NCI-H510A treated with DMSO at 0.1 percent for 48 hours (cell line): ENCODE results near the gene MKNK2.
"Not testable (repeated sequence)": the region's sequence is repeated elsewhere in the genome, so short reads cannot be mapped to it uniquely, and the experiment has no call there.

Experiments used
- DNase-seq: peaks from one replicate; lab custom pipeline; 2025; lab: John Stamatoyannopoulos, UW

MKNK2 gene

DNA sequence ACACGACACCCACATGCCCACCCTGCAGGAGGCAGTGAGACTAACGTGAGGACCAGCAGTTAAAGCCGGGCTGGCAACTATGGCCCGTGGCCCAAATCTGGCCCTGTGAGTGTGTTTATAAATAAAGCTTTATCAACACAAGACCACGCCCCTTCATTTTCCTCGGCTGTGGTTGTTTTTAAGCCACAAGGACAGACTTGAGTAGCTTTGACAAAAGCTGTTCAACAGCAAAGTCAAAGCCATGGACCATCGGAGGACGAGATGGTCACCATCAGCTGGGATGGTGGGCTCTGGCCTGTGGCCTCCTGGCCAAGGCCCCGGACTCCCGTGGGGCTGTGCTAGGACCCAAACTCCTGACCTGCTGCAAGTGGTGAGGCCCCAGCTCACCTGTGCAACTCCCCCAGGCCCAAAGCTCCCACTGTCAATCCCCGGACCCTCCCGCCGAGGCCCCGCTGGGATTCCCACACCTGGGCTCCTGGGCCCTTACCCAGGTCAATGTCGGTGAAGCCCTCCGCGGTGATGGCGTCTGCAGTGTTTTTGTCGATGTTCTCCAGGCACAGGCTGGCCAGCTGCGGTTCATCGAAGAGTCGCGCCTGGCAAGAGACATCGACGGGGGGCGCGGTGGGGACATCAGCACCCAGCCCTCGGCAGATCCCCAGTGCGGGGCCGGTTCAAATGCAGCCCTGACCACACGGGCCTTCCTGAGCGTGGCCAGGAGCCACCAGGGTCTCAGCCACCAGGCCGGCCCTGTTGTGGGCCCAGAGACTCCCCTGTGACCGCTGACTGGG lies 60.6 kb downstream of the MKNK2 start:
- DNase-seq: no peak

DNA sequence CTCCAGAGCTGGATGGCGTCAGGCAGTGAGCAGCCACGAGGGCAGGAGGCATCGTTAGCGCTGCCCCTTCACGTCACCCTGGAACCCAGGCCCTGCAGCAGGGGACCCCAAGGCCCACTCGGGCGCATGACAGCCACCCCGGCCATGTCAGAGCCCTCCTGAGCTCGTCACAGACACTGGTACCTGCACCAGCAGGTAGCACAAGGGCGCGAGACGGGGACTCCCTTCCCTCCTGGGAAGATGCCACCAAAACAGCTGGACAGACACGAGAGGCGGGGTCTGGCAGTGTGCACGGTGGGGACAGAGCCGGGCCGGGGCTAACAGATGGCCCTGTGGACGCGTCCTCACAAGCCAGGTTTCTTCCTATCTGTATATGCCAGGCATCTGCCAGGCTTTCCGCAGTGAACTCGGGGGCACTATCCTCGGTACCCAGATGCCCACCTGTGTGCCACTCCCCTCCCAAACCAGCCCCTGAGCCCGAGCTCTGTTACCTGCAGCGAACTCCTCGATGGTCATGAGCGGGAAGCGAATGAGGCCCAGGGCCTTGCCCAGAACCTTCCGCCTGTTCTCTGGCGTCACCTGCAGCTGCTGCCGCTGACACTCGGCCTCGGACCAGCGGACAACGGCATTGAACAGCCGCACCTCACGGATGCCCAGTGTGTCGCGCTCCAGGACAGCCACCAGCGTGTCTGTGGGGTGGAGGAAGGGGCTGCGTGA lies 61.4 kb downstream of the MKNK2 start:
- DNase-seq: no peak

DNA sequence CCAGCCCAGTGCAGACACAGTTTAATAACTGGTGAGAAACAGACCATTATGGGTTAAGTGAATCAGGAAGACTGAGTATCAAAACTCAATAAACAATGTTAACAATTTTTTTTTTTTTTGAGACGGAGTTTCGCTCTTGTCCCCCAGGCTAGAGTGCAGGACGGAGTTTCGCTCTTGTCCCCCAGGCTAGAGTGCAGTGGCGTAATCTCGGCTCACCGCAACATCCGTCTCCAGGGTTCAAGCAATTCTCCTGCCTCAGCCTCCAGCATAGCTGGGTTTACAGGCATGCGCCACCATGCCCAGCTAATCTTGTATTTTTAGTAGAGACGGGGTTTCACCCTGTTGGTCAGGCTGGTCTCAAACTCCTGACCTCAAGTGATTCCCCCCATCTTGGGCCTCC lies 62.6 kb downstream of the MKNK2 start:
- DNase-seq: not testable (repeated sequence)
